NCI-H128 (cell line): Measurements from ENCODE around the gene KCNIP4.

ENCODE experiments used
- DNase-seq: peaks from one replicate; lab custom pipeline; 2025; ENCODE audit not compliant: unreplicated experiment; lab: John Stamatoyannopoulos, UW

KCNIP4 gene

GRCh38 chr4:21901831-21902230, 46.7 kb downstream of the KCNIP4 start:
- DNase-seq = no peak

- DNase-seq = no peak
Measured at GRCh38 chr4:21901281-21901680, 47.3 kb downstream of the KCNIP4 start.

GRCh38 chr4:21900211-21900610, 48.4 kb downstream of the KCNIP4 start:
- DNase-seq = no peak

GRCh38 chr4:21898101-21898500, 50.5 kb downstream of the KCNIP4 start:
- DNase-seq = no peak

- no peak for DNase-seq
Measured at GRCh38 chr4:21896767-21897166, 51.8 kb downstream of the KCNIP4 start.

GRCh38 chr4:21893136-21893535, 55.4 kb downstream of the KCNIP4 start:
- DNase-seq = no peak

- no peak for DNase-seq
Measured at GRCh38 chr4:21890231-21890630, 58.3 kb downstream of the KCNIP4 start.

- no peak for DNase-seq
Measured at GRCh38 chr4:21888195-21888976, 60.2 kb downstream of the KCNIP4 start.

- DNase-seq = no peak
Measured at GRCh38 chr4:21887481-21887880, 61.1 kb downstream of the KCNIP4 start.

- DNase-seq = no peak
Measured at GRCh38 chr4:21885770-21886169, 62.8 kb downstream of the KCNIP4 start.

- no peak for DNase-seq
Measured at GRCh38 chr4:21885241-21885640, 63.3 kb downstream of the KCNIP4 start.

GRCh38 chr4:21884615-21885014, 64.0 kb downstream of the KCNIP4 start:
- no peak for DNase-seq

- no peak for DNase-seq
Measured at GRCh38 chr4:21882051-21882839, 66.3 kb downstream of the KCNIP4 start.

- no peak for DNase-seq
Measured at GRCh38 chr4:21879187-21879586, 69.4 kb downstream of the KCNIP4 start.

- DNase-seq = no peak
Measured at GRCh38 chr4:21876711-21877110, 71.9 kb downstream of the KCNIP4 start.

- DNase-seq = no peak
Measured at GRCh38 chr4:21873145-21873544, 75.4 kb downstream of the KCNIP4 start.

GRCh38 chr4:21872101-21872500, 76.5 kb downstream of the KCNIP4 start:
- no peak for DNase-seq

- DNase-seq = no peak
Measured at GRCh38 chr4:21869978-21870745, 78.4 kb downstream of the KCNIP4 start.

GRCh38 chr4:21864686-21865085, 83.9 kb downstream of the KCNIP4 start:
- no peak for DNase-seq

GRCh38 chr4:21862917-21863316, 85.7 kb downstream of the KCNIP4 start:
- no peak for DNase-seq

GRCh38 chr4:21858971-21859370, 89.6 kb downstream of the KCNIP4 start:
- no peak for DNase-seq

GRCh38 chr4:21856754-21857153, 91.8 kb downstream of the KCNIP4 start:
- DNase-seq = no peak
